ENCODE measurements around the gene ZNF487.

GRCh38 chr10:43452356-43452914, 15.5 kb downstream of the ZNF487 start:
- TF ChIP-seq POLR2A (IDR thresholded peaks at IDR 0.05): no peak
- TF ChIP-seq CTCF (IDR thresholded peaks at IDR 0.05): no peak

Data from lower leg skin (tissue), 3 donors.